Left lobe of liver (tissue), 2 donors: ENCODE results near the gene ARF5. TPM values are rescaled to one million over a fixed set of nuclear protein-coding genes. Genes with fewer than 3 reads are reported as not detected.

ENCODE experiments used
- ATAC-seq: fragments of 200-7000 bp; cut with Tn5 transposase; one replicate; pipeline ENCODE4 v1.9.1; 2020; ENCODE audit warnings: mild to moderate bottlenecking, moderate library complexity
- DNase-seq: peaks from one replicate; pipeline ENCODE4 v3.0.0-alpha.2; 2020; ENCODE audit warnings: low spot score
- total RNA-seq: library from RNA; stranded (reverse); gene quantifications from one replicate; pipeline ENCODE4 v1.2.1, GENCODE V29; 2021
- donor health status: DM: no; HTN: no; CAD: no; lungs with moderate emphysema.
- donor health status: DM: no; HTN: yes; CAD: no.

Gene ARF5
- total RNA-seq, 1 donor from 2014 or later: 51.9 TPM

- ATAC-seq: no peak
Observed at GRCh38 chr7:127632276-127632910, 44.2 kb downstream of the ARF5 start.

GRCh38 chr7:127635659-127636285 is 47.6 kb downstream of the ARF5 start:
- ATAC-seq: peak; percentile 94

More at GRCh38 chr7:127632276-127632910, 44.2 kb downstream of the ARF5 start:
- DNase-seq: no peak

GRCh38 chr7:127638197-127638596 is 50.0 kb downstream of the ARF5 start:
- DNase-seq (no peak), ATAC-seq (no peak)

More at GRCh38 chr7:127635659-127636285, 47.6 kb downstream of the ARF5 start:
- DNase-seq: no peak

Other genes with a start within 250 kb of the ARF5 start
- gene ZNF800, start 195.7 kb upstream of the ARF5 start, total RNA-seq: 13.0 TPM
- gene GCC1, start 2.8 kb upstream of the ARF5 start, total RNA-seq: 10.2 TPM
- gene FSCN3, start 5.3 kb downstream of the ARF5 start, total RNA-seq: 0.88 TPM
- gene PAX4, start 29.7 kb downstream of the ARF5 start, total RNA-seq: not detected
- 152 TPM for gene SND1, start 63.8 kb downstream of the ARF5 start, total RNA-seq